ENCODE data around the gene PARD3B.

- TF ChIP-seq CTCF (IDR thresholded peaks at IDR 0.05) (no peak), POLR2A (IDR thresholded peaks at IDR 0.05) (no peak)
Observed at GRCh38 chr2:205441524-205441923, 896.2 kb downstream of the PARD3B start.

Data from lower leg skin (tissue), 3 donors.